Measurements from ENCODE around the gene WDTC1.
A peak's percentile ranks its signal among the peaks of the same experiment; 100 is the strongest.
"Not testable (repeated sequence)": the region's sequence is repeated elsewhere in the genome, so short reads cannot be mapped to it uniquely, and the experiment has no call there.

Gene WDTC1

GRCh38 chr1:27234049-27234882 is at the start of gene WDTC1:
TSS of gene WDTC1 (plus strand) at chr1:27234632. CDS start at chr1:27261055, 26,423 bp downstream.
- peak; percentile 96 for DNase-seq (ENCODE audit: low read depth in 1 of 2, low spot score in 1 of 2)

- not testable (repeated sequence) for DNase-seq (ENCODE audit: low read depth in 1 of 2, low spot score in 1 of 2)
These were observed 49.8 kb upstream of the WDTC1 start for GRCh38 chr1:27184665-27185064.

GRCh38 chr1:27192039-27192529 is 42.3 kb upstream of the WDTC1 start:
- DNase-seq (ENCODE audit: low read depth in 1 of 2, low spot score in 1 of 2) = no peak

- no peak for DNase-seq (ENCODE audit: low read depth in 1 of 2, low spot score in 1 of 2)
These were observed 41.2 kb upstream of the WDTC1 start for GRCh38 chr1:27193194-27193593.

- no peak for DNase-seq (ENCODE audit: low read depth in 1 of 2, low spot score in 1 of 2)
These were observed 33.1 kb upstream of the WDTC1 start for GRCh38 chr1:27201295-27201694.

- no peak for DNase-seq (ENCODE audit: low read depth in 1 of 2, low spot score in 1 of 2)
These were observed 30.5 kb upstream of the WDTC1 start for GRCh38 chr1:27203946-27204345.

- not testable (repeated sequence) for DNase-seq (ENCODE audit: low read depth in 1 of 2, low spot score in 1 of 2)
These were observed 27.2 kb upstream of the WDTC1 start for GRCh38 chr1:27207238-27207637.

GRCh38 chr1:27208143-27208850 is 26.1 kb upstream of the WDTC1 start:
- not testable (repeated sequence) for DNase-seq (ENCODE audit: low read depth in 1 of 2, low spot score in 1 of 2)

GRCh38 chr1:27216466-27216865 is 18.0 kb upstream of the WDTC1 start:
- no peak for DNase-seq (ENCODE audit: low read depth in 1 of 2, low spot score in 1 of 2)

- no peak for DNase-seq (ENCODE audit: low read depth in 1 of 2, low spot score in 1 of 2)
These were observed 17.0 kb upstream of the WDTC1 start for GRCh38 chr1:27217401-27217800.

- no peak for DNase-seq (ENCODE audit: low read depth in 1 of 2, low spot score in 1 of 2)
These were observed 15.7 kb upstream of the WDTC1 start for GRCh38 chr1:27218736-27219135.

GRCh38 chr1:27220096-27220495 is 14.3 kb upstream of the WDTC1 start:
- no peak for DNase-seq (ENCODE audit: low read depth in 1 of 2, low spot score in 1 of 2)

- not testable (repeated sequence) for DNase-seq (ENCODE audit: low read depth in 1 of 2, low spot score in 1 of 2)
These were observed 13.5 kb upstream of the WDTC1 start for GRCh38 chr1:27220702-27221497.

GRCh38 chr1:27225621-27226020 is 8.8 kb upstream of the WDTC1 start:
- DNase-seq (ENCODE audit: low read depth in 1 of 2, low spot score in 1 of 2) = no peak

GRCh38 chr1:27227765-27228164 is 6.7 kb upstream of the WDTC1 start:
- no peak for DNase-seq (ENCODE audit: low read depth in 1 of 2, low spot score in 1 of 2)

GRCh38 chr1:27233667-27234048 is 774 bp upstream of the WDTC1 start:
- DNase-seq (ENCODE audit: low read depth in 1 of 2, low spot score in 1 of 2) = peak; percentile 14 to 18

- no peak for DNase-seq (ENCODE audit: low read depth in 1 of 2, low spot score in 1 of 2)
These were observed 1.4 kb downstream of the WDTC1 start for GRCh38 chr1:27235827-27236226.

GRCh38 chr1:27237112-27237511 is 2.7 kb downstream of the WDTC1 start:
- no peak for DNase-seq (ENCODE audit: low read depth in 1 of 2, low spot score in 1 of 2)

GRCh38 chr1:27238032-27238431 is 3.6 kb downstream of the WDTC1 start:
- no peak for DNase-seq (ENCODE audit: low read depth in 1 of 2, low spot score in 1 of 2)

GRCh38 chr1:27241677-27242076 is 7.2 kb downstream of the WDTC1 start:
- DNase-seq (ENCODE audit: low read depth in 1 of 2, low spot score in 1 of 2) = no peak

- DNase-seq (ENCODE audit: low read depth in 1 of 2, low spot score in 1 of 2) = not testable (repeated sequence)
These were observed 9.2 kb downstream of the WDTC1 start for GRCh38 chr1:27243665-27244064.
